Central memory CD4-positive, alpha-beta T cell (primary cell): ENCODE data around the gene AP2A1.

Source experiments
- DNase-seq: peaks from one replicate; pipeline ENCODE4 v3.0.0; 2022

Gene AP2A1

DNA sequence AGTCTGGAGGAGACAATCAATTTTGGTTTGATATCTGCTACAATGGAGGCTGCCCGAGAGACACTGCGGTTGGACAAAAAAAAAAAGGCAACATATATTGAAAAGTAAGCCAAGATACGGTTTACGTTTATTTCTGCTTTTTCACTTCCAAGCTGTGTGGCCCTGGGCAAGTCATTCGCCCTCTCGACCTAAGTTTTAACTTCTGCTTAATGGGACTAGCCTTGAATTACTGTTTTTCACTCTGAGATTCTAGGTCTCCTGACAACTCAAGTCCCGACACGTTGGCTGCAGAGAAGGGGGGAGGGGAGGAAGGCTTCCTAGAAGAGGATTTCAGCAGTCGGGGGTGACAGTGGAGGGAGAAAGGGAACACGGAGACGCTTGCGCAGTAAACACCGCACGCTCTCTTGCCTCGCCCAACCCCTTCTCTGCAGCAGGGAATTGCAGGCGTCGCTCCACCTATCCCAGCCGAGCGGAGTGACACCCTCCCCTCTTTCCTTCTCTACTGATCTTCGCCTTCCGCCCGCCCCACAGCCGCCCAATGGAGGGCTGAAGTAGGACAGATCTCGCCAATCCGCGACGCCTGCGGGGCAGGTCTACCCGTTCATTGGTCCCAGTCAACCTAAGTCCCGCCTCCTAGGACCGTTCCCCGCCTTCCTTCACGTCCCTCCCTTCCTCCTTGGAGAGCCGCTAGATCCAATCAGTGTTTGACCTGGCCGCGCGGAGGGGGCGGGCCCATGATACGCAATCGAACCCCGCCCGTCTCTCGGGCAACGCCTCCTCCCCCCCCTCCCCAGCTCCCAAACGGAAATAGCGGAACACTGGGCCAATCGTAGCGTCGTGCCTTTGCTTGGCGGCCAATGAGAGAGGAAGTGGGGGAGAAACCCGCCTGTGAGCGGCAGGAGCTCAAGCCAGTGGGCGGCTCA is 533 bp upstream of the AP2A1 start:
- DNase-seq = peak; percentile 100

GRCh38 chr19:49767381-49767780 is 580 bp downstream of the AP2A1 start:
- no peak for DNase-seq

GRCh38 chr19:49767967-49768581 is 1.3 kb downstream of the AP2A1 start:
- no peak for DNase-seq

GRCh38 chr19:49770529-49770928 is 3.7 kb downstream of the AP2A1 start:
- DNase-seq = no peak

DNA sequence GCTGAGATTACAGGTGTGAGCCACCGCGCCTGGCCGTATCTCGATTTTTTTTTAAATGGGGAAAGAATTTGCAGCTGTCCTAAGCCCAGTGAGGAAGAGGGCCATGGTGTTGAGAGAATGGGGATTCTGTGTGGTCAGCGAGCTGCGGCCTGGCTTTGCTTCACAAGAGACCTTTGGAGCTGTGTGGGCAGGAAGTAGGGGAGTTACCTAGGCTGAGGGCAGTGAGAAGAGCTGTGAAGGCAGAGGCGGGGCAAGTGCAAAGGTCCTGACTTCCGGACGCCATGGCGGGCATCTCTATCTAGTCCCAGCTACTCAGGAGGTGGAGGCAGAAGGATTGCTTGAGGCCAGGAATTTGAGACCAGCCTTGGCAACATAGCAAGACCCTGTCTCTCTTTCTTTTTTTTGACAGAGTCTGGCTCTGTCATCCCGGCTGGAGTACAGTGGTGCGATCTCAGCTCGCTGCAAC is 4.9 kb downstream of the AP2A1 start:
- no peak for DNase-seq

GRCh38 chr19:49772850-49773432 is 6.1 kb downstream of the AP2A1 start:
- no peak for DNase-seq

DNA sequence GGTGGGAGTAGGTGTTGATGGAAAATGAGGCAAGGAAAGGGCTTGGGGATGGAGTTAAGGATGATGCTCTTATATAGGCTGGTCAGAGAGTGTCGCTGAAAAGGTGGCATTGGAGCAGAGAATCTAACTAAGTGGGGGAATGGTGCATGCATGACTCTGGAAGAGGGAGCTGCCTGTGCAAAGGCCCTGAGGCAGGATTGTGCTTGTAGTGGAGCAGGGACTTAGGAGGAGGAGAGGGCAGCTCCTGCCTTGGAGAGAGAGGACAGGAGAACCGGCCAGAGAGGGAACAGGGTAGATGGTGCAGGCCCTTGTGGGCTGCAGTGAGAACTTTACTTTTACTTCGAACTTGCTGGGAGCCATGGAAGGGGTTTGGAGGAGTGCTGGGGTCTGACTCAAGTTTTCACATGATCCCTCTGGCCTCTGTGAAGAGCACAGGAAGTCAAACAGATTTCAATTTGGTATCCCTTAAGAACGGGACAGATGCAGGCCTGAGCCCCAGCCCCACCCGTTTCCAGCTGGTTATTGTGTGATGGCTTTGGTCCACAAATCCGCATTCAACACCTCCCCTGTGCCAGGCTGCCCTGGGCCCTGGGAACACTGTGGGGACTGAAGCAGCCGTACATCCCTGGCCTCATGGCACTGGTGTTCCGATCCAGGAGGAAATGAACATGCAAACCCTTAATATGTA is 7.0 kb downstream of the AP2A1 start:
- DNase-seq = no peak

DNA sequence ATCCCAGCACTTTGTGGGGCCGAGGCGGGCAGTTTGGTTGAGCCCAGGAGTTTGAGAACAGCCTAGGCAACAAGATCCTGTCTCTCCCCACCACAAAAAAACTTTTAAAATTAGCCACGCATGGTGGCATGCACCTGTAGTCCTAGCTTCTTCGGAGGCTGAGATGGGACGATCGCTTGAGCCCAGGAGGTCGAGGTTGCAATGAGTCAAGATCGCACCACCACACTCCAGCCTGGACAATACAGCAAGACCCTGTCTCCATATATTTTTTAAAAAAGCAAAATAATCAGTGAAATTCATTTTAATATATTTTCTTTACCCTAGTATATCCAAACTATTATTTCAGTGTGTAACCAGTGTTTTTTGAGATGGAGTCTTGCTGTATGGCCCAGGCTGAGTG is 8.2 kb downstream of the AP2A1 start:
- no peak for DNase-seq

DNA sequence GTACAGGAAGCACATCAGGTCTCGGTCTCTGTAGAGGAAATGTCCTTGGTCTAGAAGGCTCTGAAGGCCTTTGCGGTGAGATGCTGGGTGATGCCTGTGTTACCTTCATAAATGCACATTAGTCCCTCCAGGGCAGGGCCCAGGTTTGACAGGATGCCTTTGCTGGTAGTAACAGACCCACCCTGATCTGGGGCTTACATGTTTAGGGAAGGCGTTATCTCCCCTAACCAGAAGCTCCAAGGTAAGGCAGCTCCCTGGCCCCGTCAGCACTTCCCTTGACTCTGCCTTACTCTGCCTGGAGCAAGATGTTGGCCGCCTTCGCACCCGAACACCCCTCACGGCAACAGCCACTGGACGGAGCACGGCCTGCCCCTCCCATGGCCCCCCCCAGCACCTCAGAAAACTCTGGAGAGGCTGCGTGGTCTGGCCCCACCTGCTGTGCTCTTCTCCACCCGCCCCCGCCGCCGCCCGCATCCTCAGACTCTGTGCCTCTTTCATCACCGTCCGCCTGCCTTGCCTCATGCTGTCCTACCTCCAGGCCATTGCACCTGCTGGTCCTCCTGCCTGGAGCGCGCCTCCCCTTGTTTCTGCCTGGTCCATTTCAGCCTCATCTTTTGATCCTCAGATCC is 9.1 kb downstream of the AP2A1 start:
- no peak for DNase-seq

GRCh38 chr19:49776371-49776764 is 9.6 kb downstream of the AP2A1 start:
- no peak for DNase-seq

DNA sequence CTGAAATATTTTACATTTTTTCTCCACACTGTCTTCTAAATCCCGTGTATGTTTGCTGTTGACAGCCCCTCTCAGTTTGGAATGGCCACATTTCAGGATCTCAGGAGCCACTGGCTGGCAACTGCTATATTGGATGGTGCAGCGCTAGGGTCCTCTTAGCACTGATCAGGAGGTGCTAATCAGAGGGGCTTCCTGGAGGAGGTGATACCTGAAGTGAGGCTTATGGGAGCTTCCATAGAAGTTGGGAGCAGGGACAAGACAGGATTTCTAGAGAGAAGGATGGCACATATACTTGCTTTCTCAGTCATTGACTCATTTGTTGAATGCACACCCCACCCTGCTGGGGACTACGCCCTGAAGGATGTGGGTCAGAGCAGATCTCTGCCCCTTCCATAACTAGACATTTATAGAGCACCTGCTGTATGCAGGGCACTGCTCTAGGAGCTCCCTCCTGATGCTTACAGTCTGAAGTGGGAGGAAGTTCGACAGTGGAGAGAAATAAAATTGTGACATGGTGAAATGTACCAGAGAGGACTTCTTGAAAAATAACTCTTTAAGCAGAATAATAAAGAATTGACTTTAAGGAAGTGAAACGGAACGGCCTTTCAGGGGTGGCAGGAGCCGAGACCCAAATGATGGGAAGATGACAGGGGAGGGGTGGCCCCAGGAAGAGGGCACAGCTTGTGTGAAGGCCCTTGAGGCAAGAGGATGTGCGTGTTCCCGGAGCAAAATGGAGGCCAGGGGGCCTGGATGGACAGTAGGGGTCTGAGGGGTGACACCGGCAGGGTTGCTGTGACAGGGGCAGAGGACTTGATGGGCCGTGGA is 13.1 kb downstream of the AP2A1 start:
- no peak for DNase-seq

DNA sequence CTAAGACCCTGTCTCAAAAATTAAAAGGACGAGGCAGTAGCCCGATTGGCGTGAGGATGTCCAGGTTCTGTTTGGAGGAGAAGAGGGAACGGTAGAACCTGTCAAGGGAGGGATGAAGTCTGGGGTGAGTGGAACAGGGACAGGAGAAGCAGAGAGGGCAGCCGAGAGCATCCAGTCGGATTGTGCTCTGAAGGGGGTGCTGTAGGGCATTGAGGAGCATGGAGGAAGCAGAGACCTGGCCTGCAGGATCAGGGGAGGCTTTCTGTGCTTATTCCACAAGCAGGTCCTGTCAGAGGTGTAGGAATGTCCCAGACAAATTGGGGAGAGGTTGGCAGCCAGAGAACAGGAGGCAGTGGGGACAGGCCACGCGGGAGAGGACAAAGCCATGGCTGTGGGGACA is 14.1 kb downstream of the AP2A1 start:
- no peak for DNase-seq

DNA sequence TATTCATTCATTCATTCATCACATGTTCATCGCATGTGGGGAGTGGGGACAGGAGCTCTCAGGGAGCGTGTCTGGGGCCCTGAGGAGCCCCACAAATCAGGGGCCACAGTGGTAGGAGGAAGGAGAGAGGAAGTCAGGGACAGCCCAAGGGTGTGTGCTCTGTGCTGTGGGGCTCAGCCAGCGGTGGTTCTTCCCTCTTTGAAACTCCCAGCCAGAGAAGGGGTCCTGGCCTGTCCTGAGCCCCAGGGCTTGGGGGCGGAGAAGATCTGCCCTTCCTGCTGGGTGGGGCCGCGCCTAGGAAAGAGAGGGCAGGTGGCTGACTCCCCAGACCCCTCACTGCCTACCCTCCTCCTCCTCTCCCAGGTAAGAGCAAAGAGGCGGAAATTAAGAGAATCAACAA is 14.6 kb downstream of the AP2A1 start:
- no peak for DNase-seq

GRCh38 chr19:49782515-49782914 is 15.7 kb downstream of the AP2A1 start:
- no peak for DNase-seq

- DNase-seq = no peak
Measured at GRCh38 chr19:49786376-49786820, 19.6 kb downstream of the AP2A1 start.

GRCh38 chr19:49787746-49788145 is 20.9 kb downstream of the AP2A1 start:
- no peak for DNase-seq

DNA sequence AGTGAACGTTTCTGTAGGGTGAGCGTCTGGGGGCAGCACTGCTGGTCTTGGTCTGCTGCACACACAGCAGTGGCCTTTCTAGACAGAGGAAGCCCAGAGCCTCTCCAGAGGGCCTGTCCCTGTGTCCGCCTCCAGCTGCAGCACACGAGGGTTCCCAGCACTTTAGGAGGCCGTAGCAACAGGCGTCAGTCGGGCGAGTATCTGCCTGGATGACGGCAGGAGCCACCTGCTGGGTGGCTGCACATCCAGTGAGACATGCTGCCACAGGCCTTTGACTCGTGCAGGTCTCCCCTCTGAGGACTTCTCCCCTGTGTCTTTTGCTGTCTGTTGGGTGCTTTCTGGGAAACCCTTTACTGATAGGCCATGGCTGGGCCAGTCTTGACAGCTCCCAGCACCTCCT is 22.1 kb downstream of the AP2A1 start:
- no peak for DNase-seq

DNA sequence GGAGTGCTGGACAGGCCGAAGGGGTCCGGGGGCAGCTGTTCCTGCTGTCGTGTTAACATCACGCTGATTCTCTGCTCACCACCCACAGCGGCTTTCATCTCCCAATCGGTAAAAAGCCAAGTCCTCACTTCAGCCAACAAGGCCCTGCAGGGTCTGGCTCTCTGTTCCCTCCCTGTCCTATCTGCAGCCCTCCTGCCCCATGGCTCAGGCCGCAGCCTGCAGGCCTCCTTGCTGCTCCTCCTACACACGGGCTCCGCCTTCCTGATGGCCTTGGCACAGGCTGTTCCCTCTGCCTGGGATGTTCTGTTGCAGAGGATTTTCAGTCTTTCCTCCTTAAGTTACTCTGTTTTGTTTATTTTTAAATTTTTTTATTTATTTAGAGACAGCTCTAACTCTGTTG is 24.1 kb downstream of the AP2A1 start:
- no peak for DNase-seq

DNA sequence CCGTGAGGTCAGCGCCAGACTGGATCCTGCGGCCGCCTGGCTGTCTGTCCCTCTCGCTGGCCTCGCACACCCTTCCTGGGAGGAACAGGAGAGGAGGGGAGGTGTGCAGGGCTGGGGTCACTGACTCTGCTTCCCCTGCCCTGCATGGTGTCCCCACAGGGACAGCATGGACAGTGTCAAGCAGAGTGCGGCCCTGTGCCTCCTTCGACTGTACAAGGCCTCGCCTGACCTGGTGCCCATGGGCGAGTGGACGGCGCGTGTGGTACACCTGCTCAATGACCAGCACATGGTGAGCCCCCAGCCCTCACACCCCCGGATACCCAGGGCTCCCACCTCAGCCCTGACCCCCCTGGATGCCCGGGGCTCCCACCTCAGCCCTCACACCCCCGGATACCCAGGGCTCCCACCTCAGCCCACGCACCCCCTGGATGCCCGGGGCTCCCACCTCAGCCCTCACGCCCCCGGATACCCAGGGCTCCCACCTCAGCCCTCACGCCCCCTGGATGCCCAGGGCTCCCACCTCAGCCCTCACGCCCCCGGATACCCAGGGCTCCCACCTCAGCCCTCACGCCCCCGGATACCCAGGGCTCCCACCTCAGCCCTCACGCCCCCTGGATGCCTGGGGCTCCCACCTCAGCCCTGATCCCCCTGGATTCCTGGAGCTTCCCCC is 25.1 kb downstream of the AP2A1 start:
- DNase-seq = no peak

GRCh38 chr19:49792829-49793560 is 26.2 kb downstream of the AP2A1 start:
- DNase-seq = no peak

DNA sequence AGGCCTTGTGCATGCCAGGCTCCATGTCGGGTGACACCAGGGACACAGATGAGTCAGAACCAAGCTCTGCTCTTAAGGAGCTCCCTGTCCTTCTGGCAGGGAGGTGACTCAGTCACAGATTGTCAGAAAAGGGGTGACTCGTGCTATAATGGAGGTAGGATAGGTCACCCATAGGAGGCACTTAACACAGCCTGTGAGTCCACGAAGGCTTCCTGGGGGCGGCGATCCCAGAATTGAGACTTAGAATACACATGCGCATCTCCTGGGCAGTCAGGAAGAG is 26.7 kb downstream of the AP2A1 start:
- no peak for DNase-seq
